Omental fat pad (tissue), 4 donors: ENCODE results near the gene KRI1. TPM values are rescaled to one million over a fixed set of nuclear protein-coding genes. Genes with fewer than 3 reads are reported as not detected.

Source experiments
- ATAC-seq: fragments of 150-250 bp; one replicate; pipeline ENCODE4 v1.9.1; 2016; ENCODE audit warnings: mild to moderate bottlenecking, moderate library complexity; ENCODE audit not compliant: low FRiP score
- DNase-seq: peaks from one replicate; pipeline ENCODE4 v3.0.0-alpha.2; 2019; ENCODE audit warnings: low spot score
- total RNA-seq, 4 donors: library from RNA; depleted of rRNA; stranded (reverse); fragments of >200 nt; gene quantifications; one replicate each; pipeline ENCODE4 v1.1.0, GENCODE V29; 2016
- TF ChIP-seq, protein P1 (sequence below), 3 donors: fragments of 450-650 bp; IDR thresholded peaks; one replicate each; pipeline ENCODE4 v1.5.1; 2016 to 2017; ENCODE audit warnings: antibody characterized with exemption in 3 of 3, mild to moderate bottlenecking in 3 of 3, moderate library complexity in 2 of 3

The KRI1 gene
- total RNA-seq, 4 donors from 2014 or later: 9.1 to 36.3 (median 16.3) TPM

DNA sequence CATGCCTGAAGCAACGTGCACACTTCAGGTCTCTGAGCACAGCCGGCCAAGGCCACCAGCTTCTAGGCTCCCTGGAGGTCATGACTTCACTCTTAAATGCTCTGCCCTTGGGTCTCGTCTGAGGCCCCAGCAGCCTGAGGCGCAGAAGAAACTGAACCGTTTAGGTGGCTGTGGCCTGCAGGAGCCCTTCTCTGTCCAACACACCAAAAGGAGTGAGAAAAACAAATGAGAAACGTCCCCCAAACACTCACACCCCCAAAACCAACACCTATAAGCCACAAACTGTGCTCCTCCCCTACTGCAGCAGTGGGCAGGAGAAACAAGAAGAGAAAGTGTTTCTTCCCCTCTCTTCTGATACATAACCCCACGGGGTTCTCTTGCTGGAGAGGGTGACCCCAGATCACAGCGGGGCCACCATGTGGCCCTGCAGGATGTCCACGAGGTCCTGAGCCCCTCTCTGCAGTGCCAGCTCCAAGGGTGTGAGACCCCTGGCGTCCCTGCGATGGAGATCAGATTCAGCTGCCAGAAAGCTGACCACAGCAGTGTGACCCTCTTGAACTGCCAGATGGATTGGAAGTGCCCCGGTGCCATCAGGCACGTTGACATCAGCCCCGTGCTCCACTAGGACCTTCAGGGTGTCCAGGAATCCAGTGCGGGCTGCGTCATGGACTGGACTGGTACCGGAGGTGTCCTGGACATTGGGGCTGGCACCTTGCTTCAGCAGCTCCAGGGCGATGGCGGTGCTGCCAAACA, 1.0 kb upstream of the KRI1 start:
- no peak for DNase-seq
- TF ChIP-seq, protein P1, sequence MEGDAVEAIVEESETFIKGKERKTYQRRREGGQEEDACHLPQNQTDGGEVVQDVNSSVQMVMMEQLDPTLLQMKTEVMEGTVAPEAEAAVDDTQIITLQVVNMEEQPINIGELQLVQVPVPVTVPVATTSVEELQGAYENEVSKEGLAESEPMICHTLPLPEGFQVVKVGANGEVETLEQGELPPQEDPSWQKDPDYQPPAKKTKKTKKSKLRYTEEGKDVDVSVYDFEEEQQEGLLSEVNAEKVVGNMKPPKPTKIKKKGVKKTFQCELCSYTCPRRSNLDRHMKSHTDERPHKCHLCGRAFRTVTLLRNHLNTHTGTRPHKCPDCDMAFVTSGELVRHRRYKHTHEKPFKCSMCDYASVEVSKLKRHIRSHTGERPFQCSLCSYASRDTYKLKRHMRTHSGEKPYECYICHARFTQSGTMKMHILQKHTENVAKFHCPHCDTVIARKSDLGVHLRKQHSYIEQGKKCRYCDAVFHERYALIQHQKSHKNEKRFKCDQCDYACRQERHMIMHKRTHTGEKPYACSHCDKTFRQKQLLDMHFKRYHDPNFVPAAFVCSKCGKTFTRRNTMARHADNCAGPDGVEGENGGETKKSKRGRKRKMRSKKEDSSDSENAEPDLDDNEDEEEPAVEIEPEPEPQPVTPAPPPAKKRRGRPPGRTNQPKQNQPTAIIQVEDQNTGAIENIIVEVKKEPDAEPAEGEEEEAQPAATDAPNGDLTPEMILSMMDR (IDR thresholded peaks at IDR 0.05): no peak
- no peak for ATAC-seq

DNA sequence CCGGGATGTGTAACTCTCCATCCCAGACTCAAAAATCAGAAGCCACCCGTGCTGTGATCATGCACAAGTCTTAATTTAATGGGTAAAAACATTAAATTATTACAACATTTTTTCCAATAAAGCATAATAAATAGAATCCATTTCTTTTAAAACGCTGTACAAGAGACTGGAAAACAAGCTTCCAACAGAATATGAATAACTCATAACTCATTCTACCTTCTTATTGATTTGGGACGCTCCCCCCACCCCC, 523 bp upstream of the KRI1 start:
- DNase-seq (no peak), ATAC-seq (no peak)
- TF ChIP-seq, protein P1 (IDR thresholded peaks at IDR 0.05): no peak

DNA sequence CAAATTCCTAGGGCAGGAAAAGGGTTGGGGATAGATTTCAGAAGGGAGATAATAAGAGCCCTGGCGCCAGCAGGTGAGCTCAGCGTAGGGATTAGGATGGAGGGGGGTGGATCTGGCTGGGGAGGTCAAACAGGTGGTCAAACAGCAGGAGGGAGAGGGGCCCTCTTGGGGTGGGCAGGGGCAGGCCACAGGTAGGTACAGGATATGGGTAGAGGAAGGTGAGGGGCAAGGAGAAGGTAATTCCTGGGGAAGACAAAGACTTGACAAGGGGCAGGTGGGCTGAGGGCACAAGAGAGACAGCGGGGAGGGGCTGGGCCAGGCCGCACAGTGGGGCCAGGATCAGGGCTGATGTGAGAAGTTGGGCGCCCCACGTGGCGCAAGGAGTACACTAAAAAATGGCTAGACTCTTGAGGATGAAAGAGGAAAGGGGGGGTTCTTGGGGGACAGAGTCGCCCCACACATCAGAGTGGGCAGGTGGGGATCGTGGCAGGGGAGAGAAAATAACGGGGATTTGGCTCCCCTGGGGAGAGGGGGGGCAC, 713 bp downstream of the KRI1 start:
- TF ChIP-seq, protein P1 (IDR thresholded peaks at IDR 0.05): peak in 1 of 3 donors; percentile 13
- DNase-seq (no peak), ATAC-seq (peak; percentile 0)

DNA sequence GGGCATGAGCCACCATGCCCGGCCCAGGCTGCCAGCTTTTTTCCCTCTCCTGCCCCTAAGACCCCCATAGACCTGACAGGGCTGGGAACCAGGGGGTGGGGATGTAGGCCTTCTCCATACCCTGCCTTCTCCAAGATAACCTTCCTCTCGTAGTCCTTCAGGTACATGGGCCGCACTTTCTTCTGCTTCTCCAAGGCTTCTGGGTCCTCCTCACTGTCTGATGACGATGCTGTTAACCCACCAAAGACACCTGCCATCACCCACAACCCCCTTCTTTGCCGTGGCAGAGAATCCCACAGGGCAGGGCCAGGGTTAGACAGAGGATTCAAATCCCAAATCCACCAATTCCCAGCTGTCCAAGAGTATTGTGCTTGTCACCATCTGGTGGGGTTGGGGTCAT, 3.2 kb downstream of the KRI1 start:
- ATAC-seq (no peak), DNase-seq (no peak)
- TF ChIP-seq, protein P1 (IDR thresholded peaks at IDR 0.05): no peak

DNA sequence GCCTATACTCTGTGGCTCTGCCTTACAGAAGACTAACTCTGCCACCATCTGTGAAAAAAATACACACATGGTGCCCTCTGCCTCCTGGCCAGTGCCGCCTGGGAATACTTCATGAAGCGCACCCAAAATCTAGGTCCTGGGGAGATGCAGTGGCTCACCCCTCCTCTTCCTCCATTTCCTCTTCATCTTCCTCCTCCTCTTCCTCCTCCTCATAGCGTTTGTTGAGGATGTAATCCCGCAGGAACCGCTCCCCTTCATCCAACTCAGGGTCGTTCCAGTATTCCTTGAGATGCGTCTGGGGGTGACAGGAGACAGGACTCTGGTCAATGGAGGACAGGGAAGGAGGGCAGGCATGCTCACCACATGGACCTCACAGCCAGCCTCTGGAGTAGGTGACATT, 5.7 kb downstream of the KRI1 start:
- TF ChIP-seq, protein P1 (IDR thresholded peaks at IDR 0.05): no peak
- no peak for DNase-seq
- ATAC-seq: no peak

DNA sequence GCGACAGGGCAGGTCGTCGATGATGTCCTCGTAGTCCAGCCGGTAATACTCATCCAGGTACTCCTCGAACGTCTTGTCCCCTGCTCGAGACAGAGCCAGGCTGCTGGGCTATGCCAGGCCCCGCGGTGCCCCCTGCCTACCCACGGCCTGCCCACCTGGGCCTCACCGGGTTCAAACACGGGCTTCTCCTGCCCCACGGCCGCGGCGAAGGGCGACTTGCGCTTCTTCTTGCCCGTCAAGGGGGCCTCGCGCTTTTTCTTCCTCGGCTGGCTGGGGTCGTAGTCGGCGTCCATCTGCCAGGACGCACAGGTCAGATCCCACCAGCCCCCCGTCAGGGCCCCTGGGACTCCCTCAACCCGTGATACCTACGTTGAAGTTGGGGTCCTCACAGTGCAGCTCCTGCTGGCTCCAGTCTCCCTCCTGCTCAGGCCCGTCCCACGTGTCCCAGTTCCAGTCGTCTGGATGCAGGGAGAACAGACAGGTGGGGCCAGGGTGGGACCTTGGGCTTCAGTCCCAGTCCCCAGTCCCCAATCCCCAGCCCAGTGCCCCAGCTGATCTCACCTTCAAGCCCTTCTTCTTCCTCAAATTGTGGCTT, 8.1 kb downstream of the KRI1 start:
- TF ChIP-seq, protein P1 (IDR thresholded peaks at IDR 0.05): no peak
- no peak for ATAC-seq
- DNase-seq: no peak

DNA sequence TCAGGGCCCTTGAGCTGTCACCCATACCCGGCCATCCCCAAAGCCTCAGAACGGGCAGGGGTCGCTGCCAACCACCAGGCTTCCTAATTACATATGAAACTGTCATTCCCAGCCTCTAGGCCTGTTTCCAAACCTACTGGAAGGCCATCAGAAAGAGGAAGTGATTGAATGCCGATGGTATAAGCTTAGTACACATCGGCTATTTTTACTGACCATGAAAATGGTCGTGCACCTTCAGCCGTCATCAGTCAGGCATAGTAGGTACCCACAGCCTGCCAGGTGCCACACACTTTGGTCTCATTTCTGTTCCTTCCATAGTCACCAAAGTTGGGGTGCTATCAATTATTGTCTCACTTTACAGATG, 10.2 kb downstream of the KRI1 start:
- no peak for ATAC-seq
- TF ChIP-seq, protein P1 (IDR thresholded peaks at IDR 0.05): no peak
- DNase-seq: no peak
